VCaP (cell line): ENCODE results near the gene MRPL53.

Experiments
- H3K27ac ChIP-seq: fragments of 450-650 bp; 2 replicates; pipeline ENCODE4 v1.5.1; 2017
- CTCF ChIP-seq: fragments of 450-650 bp; conservative IDR thresholded peaks from 2 replicates; pipeline ENCODE4 v1.5.1; 2017; ENCODE audit warnings: mild to moderate bottlenecking, moderate library complexity

Gene MRPL53

GRCh38 chr2:74436848-74437695, 35.4 kb downstream of the MRPL53 start:
- no peak overlapping the region for H3K27ac ChIP-seq

GRCh38 chr2:74436111-74436805, 36.2 kb downstream of the MRPL53 start:
- H3K27ac ChIP-seq = no peak overlapping the region
- no peak for TF ChIP-seq CTCF

More at GRCh38 chr2:74436848-74437695, 35.4 kb downstream of the MRPL53 start:
- no peak for TF ChIP-seq CTCF

GRCh38 chr2:74430502-74430901, 42.0 kb downstream of the MRPL53 start:
- no peak overlapping the region for H3K27ac ChIP-seq
- TF ChIP-seq CTCF = no peak

- H3K27ac ChIP-seq = no peak overlapping the region
- no peak for TF ChIP-seq CTCF
Measured at GRCh38 chr2:74429487-74430451, 42.7 kb downstream of the MRPL53 start.

- H3K27ac ChIP-seq = no peak overlapping the region
- no peak for TF ChIP-seq CTCF
Measured at GRCh38 chr2:74428675-74429074, 43.8 kb downstream of the MRPL53 start.

- no peak for TF ChIP-seq CTCF
- H3K27ac ChIP-seq = no peak overlapping the region
Measured at GRCh38 chr2:74427551-74427950, 44.9 kb downstream of the MRPL53 start.
